Esophagus squamous epithelium (tissue), 5 donors: ENCODE measurements around the gene WRAP53. TPM values are rescaled to one million over a fixed set of nuclear protein-coding genes. Genes with fewer than 3 reads are reported as not detected.

Source experiments
- DNase-seq: peaks from one replicate; lab custom pipeline; 2025; lab: John Stamatoyannopoulos, UW
- H3K27ac ChIP-seq, 4 donors: fragments of 200-600 bp; sonication (generic); one replicate each; pipeline ENCODE4 v1.5.1; 2016 to 2019; ENCODE audit warnings: mild to moderate bottlenecking in 1 of 4
- H3K27me3 ChIP-seq, 4 donors: fragments of 200-600 bp; sonication (generic); 1 replicate in 3 of 4; 2 replicates in 1 of 4; pipeline versions ENCODE4 v1.5.1 to v1.6.0; 2017 to 2021; ENCODE audit warnings: antibody characterized with exemption in 1 of 4
- H3K36me3 ChIP-seq, 3 donors: fragments of 200-600 bp; sonication (generic); one replicate each; pipeline ENCODE4 v1.5.1; 2016 to 2019
- H3K4me1 ChIP-seq, 3 donors: fragments of 200-600 bp; sonication (generic); one replicate each; pipeline ENCODE4 v1.5.1; 2017 to 2019
- H3K4me3 ChIP-seq, 4 donors: fragments of 200-600 bp; sonication (generic); 1 replicate in 3 of 4; 2 replicates in 1 of 4; pipeline ENCODE4 v1.5.1; 2016 to 2019; ENCODE audit warnings: mild to moderate bottlenecking in 2 of 4, moderate library complexity in 1 of 4
- H3K9me3 ChIP-seq, 3 donors: fragments of 200-600 bp; sonication (generic); one replicate each; pipeline ENCODE4 v1.5.1; 2016 to 2019
- POLR2A ChIP-seq, 4 donors: fragments of 450-650 bp; IDR thresholded peaks; one replicate each; pipeline ENCODE4 v1.6.1; 2017; ENCODE audit warnings: antibody characterized with exemption in 4 of 4, mild to moderate bottlenecking in 4 of 4, moderate library complexity in 3 of 4
- WGBS, 2 donors: methylation state at CpG; one replicate each; pipeline ENCODE4 v1.1.5; 2018; 5-methylcytosine and 5-hydroxymethylcytosine counted together
- intact Hi-C: fragments of 100-400 bp; cut with DNase I; formaldehyde crosslinking; loops from one replicate; pipeline ENCODE4 v1.15.0; 2022
- total RNA-seq, 4 donors: library from RNA; depleted of rRNA; stranded (reverse); fragments of >200 nt; gene quantifications; one replicate each; pipeline ENCODE4 v1.1.0, GENCODE V29; 2016
- TF ChIP-seq, protein P1 (sequence below), 6 experiments: fragments of 450-650 bp in 4 of 6; fragments of 200-600 bp in 2 of 6; sonication (generic) in 2 of 6; IDR thresholded peaks; one replicate each; pipeline ENCODE4 v1.5.1; 2016 to 2019; ENCODE audit warnings: antibody characterized with exemption in 6 of 6, mild to moderate bottlenecking in 4 of 6, moderate library complexity in 4 of 6
- donor health status: DM: yes; HTN: yes; CAD: no.

Gene WRAP53
- total RNA-seq, 4 donors from 2014 or later = 3.5 to 6.0 (median 3.8) TPM

DNA sequence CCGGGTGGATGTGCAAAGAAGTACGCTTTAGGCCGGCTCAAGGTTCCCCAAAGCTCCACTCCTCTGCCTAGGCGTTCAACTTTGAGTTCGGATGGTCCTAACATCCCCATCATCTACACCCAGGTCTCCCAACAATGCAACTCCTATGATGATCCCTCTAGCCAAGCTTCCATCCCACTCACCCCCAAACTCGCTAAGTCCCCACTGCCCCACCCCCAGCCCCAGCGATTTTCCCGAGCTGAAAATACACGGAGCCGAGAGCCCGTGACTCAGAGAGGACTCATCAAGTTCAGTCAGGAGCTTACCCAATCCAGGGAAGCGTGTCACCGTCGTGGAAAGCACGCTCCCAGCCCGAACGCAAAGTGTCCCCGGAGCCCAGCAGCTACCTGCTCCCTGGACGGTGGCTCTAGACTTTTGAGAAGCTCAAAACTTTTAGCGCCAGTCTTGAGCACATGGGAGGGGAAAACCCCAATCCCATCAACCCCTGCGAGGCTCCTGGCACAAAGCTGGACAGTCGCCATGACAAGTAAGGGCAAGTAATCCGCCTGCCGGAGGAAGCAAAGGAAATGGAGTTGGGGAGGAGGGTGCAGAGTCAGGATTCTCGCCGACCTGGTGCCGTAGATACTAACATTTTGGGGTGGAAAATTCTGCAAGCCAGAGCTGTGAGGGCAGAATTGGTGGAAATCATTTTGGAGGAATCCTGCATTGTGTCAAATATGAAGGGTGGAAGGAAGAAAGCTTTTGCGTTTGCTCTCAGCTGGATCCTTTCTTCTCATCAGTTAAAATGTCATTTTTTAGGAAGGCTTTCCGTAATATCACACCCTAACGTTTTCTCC is 987 bp upstream of the WRAP53 start, which contains the start of gene TP53:
TP53 (minus strand) TSS at position 419 of the 836 bp plus-strand sequence. CDS start 10,896 bp downstream, outside the sequence.
- DNase-seq = peak; percentile 46
- Histone ChIP-seq H3K4me1 (peaks cover 9 to 49% (median 24%) of the 10 kb centered on the region in 3 donors), H3K27ac (peak within 1 kb of the TSS; percentile 93 to 97 (median 94)), H3K27me3 (no peaks in the 10 kb centered on the region), H3K9me3 (no peaks in the 10 kb centered on the region), H3K4me3 (peak within 1 kb of the TSS; percentile 63 to 87 (median 78)), H3K36me3 (peaks cover 0 to 22% (median 0%) of the 10 kb centered on the region in 3 donors)
- intact Hi-C loops = no loop called here
- TF ChIP-seq, protein P1, sequence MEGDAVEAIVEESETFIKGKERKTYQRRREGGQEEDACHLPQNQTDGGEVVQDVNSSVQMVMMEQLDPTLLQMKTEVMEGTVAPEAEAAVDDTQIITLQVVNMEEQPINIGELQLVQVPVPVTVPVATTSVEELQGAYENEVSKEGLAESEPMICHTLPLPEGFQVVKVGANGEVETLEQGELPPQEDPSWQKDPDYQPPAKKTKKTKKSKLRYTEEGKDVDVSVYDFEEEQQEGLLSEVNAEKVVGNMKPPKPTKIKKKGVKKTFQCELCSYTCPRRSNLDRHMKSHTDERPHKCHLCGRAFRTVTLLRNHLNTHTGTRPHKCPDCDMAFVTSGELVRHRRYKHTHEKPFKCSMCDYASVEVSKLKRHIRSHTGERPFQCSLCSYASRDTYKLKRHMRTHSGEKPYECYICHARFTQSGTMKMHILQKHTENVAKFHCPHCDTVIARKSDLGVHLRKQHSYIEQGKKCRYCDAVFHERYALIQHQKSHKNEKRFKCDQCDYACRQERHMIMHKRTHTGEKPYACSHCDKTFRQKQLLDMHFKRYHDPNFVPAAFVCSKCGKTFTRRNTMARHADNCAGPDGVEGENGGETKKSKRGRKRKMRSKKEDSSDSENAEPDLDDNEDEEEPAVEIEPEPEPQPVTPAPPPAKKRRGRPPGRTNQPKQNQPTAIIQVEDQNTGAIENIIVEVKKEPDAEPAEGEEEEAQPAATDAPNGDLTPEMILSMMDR (IDR thresholded peaks at IDR 0.05) = peak in 1 of 6 experiments; percentile 51
- peak in 3 of 4 donors; percentile 56 to 82 (median 67) for TF ChIP-seq POLR2A (IDR thresholded peaks at IDR 0.05)
- 0 to 2% methylated on average over 16 to 24 of the region's 30 CpGs for WGBS, 2 donors

DNA sequence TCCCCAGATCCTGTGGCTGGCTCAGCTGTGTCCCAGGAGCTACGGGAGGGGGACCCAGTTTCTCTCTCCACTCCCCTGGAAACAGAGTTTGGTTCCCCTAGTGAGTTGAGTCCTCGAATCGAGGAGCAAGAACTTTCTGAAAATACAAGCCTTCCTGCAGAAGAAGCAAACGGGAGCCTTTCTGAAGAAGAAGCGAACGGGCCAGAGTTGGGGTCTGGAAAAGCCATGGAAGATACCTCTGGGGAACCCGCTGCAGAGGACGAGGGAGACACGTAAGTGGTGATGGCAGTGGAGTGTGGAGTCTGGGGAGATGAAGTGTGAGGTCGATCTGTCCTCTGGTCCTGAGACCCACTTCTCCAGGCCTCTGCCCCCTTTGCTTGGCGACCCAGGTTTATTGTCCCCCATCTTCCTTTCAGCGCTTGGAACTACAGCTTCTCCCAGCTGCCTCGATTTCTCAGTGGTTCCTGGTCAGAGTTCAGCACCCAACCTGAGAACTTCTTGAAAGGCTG is 585 bp downstream of the WRAP53 start:
- 13 to 18% methylated on average over 7 to 10 of the region's 13 CpGs for WGBS, 2 donors
- H3K9me3 ChIP-seq = no peaks in the 10 kb centered on the region
- peaks cover 0 to 33% (median 0%) of the 10 kb centered on the region in 3 donors for H3K36me3 ChIP-seq
- H3K4me3 ChIP-seq = peak overlapping the region; percentile 54 to 86 (median 66)
- DNase-seq = no peak
- peak overlapping the region; percentile 66 to 93 (median 72) for H3K27ac ChIP-seq
- H3K27me3 ChIP-seq = no peaks in the 10 kb centered on the region
- peaks cover 9 to 46% (median 23%) of the 10 kb centered on the region in 3 donors for H3K4me1 ChIP-seq
- intact Hi-C loops = no loop called here
- TF ChIP-seq POLR2A (IDR thresholded peaks at IDR 0.05) = no peak
- TF ChIP-seq, protein P1 (IDR thresholded peaks at IDR 0.05) = no peak

DNA sequence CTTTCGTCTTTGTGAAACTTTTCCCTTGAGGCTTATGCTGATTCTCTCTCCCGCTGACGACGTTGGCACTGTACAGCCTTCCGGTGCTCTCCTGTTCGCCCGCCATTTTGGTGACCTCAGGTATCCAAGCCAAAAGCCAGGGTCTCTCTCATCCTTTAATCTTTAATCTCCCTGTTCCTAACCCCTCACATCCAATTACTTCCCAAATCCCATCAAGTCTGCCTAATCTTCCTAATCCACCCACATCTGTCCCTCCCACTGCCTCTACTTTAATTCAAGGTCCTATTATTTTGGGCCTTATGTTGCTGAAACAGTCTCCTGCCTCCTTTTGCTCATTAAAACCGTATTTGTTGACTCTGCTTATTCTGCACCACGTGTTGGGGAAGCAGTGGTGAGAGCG is 7.3 kb downstream of the WRAP53 start:
- intact Hi-C loops = no loop called here
- H3K9me3 ChIP-seq = no peaks in the 10 kb centered on the region

DNA sequence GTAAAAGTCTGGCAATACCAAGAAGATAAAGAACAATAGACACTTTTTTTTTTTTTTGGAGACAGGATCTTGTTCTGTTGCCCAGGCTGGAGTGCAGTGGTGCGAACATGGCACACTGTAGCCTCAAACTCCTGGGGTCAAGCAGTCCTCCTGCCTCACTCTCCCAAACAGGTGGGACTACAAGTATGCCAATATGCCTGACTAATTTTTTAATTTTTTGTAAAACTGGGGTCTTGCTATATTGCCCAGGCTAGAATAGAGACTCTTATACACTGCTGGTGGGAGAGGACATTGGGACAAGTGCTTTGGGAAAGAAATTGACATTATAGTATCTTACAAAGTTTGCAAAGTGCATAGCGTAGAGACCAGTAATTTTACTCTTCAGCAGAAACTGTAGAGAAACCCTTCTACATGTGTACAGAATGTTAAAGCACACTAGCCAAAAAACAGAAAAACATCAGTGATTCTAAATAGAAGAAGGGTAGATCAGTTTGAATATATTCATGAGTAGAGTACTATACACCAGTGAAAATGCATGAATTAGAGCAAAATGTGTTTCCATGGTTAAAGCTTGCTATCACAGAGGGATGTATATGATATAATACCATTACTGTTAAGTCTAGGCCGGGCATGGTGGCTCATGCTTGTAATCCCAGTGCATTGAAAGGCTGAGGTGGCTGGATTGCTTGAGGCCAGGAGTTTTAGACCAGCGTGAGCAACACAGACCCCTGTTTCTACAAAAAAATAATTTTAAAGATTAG is 9.7 kb downstream of the WRAP53 start:
- 94 to 98% methylated on average over 4 of the region's 4 CpGs for WGBS, 2 donors

More for the DNA sequence above, 7.3 kb downstream of the WRAP53 start:
- TF ChIP-seq, protein P1 (IDR thresholded peaks at IDR 0.05) = no peak
- TF ChIP-seq POLR2A (IDR thresholded peaks at IDR 0.05) = no peak
- Histone ChIP-seq H3K36me3 (peaks cover 0 to 42% (median 0%) of the 10 kb centered on the region in 3 donors), H3K27ac (no peak overlapping the region), H3K27me3 (no peaks in the 10 kb centered on the region), H3K4me3 (no peak overlapping the region), H3K4me1 (no peaks in the 10 kb centered on the region)
- 92 to 95% methylated on average over 10 of the region's 10 CpGs for WGBS, 2 donors
- no peak for DNase-seq

More for the DNA sequence above, 9.7 kb downstream of the WRAP53 start:
- H3K36me3 ChIP-seq = peaks cover 0 to 47% (median 7%) of the 10 kb centered on the region in 3 donors
- no peaks in the 10 kb centered on the region for H3K4me1 ChIP-seq
- TF ChIP-seq POLR2A (IDR thresholded peaks at IDR 0.05) = no peak
- TF ChIP-seq, protein P1 (IDR thresholded peaks at IDR 0.05) = no peak
- DNase-seq = no peak
- intact Hi-C loops = no loop called here
- no peak overlapping the region for H3K27ac ChIP-seq
- no peaks in the 10 kb centered on the region for H3K9me3 ChIP-seq
- no peak overlapping the region for H3K4me3 ChIP-seq
- H3K27me3 ChIP-seq = peaks cover 0 to 8% (median 0%) of the 10 kb centered on the region in 4 donors
